SK-MEL-5 (cell line): ENCODE measurements around the gene GUCY2D. TPM values are rescaled to one million over a fixed set of nuclear protein-coding genes. Genes with fewer than 3 reads are reported as not detected.
"Not testable (repeated sequence)": the region's sequence is repeated elsewhere in the genome, so short reads cannot be mapped to it uniquely, and the experiment has no call there.

ENCODE experiments used
- DNase-seq: peaks from one replicate; pipeline ENCODE4 v3.0.0-alpha.2; 2016; ENCODE audit warnings: low read depth, low spot score
- in situ Hi-C: cut with HindIII; loops from 2 replicates; pipeline ENCODE4 v1.10.0; 2016; ENCODE audit warnings: low sequenced_read_pairs, high pct_unique_total_duplicates, low pct_unique_long_range_greater_than_20kb
- total RNA-seq: library from RNA; depleted of rRNA; stranded (reverse); fragments of >200 nt; shearing (Covaris generic); gene quantifications from 2 replicates; pipeline ENCODE4 v1.2.3, GENCODE V29; 2014

The GUCY2D gene
- total RNA-seq, 1 experiment from 2014 or later: not detected

DNA sequence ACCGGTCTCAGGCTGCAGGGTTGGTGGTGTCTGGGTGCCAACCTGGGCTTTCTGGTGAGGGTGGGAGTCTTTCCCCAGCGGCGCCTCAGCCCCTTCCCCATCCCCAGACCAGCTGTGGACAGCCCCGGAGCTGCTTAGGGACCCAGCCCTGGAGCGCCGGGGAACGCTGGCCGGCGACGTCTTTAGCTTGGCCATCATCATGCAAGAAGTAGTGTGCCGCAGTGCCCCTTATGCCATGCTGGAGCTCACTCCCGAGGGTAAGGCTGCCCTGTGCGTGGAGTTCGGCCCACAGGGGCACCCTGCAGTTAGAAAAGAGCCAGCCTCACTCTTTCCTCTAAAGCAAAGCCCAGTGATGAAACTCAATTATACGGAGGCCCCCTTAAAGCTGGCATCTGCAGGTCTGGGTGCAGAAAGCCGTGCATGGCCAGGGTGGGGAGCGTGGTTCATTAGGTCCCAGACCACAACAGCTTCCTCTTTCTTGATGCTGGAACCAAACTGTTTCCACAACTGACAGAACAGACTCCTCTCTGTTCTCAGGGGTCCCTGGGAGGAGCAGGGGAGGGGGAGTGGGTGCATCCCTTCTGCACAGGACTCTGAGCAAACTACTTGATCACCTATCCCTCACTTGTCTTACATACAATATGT is 10.7 kb downstream of the GUCY2D start:
- DNase-seq: no peak
- in situ Hi-C loops: no loop called here

- in situ Hi-C loops: no loop called here
Observed at GRCh38 chr17:8013731-8014557, 11.5 kb downstream of the GUCY2D start.

DNA sequence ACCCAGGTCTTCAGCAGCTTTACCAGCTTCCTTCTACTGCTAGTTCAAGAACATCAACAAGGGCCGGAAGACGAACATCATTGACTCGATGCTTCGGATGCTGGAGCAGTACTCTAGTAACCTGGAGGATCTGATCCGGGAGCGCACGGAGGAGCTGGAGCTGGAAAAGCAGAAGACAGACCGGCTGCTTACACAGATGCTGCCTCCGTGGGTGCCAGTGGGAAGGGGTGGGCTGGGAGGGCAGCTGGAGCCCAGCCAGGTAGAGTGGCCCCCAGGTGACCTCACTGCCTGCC is 12.1 kb downstream of the GUCY2D start:
- no peak for DNase-seq
- in situ Hi-C loops: no loop called here

More at GRCh38 chr17:8013731-8014557, 11.5 kb downstream of the GUCY2D start:
- DNase-seq: no peak

DNA sequence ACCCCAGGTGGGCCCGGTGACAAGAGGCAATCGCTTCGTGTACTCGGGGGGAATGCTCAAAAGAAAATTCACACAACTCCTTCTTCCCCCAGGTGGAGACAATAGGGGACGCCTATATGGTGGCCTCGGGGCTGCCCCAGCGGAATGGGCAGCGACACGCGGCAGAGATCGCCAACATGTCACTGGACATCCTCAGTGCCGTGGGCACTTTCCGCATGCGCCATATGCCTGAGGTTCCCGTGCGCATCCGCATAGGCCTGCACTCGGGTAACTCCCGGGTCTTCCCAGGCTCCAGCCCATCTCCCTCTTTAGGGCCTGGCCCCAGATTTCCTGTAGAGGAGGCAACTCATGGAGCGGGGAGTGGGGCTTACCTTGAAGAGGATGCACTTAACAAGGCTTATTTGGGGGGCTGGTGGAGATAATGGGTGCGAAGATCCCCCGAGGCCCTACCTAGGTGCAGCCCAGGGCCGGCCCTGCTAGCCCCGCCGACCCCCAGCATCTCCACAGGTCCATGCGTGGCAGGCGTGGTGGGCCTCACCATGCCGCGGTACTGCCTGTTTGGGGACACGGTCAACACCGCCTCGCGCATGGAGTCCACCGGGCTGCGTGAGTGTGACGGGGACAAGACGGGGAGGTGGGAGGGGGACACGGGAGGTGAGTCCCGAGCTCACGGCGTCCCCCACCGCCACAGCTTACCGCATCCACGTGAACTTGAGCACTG is 13.0 kb downstream of the GUCY2D start:
- in situ Hi-C loops: no loop called here

GRCh38 chr17:8015957-8016631 is 13.7 kb downstream of the GUCY2D start:
- in situ Hi-C loops: no loop called here
- DNase-seq: no peak

More for the DNA sequence above, 13.0 kb downstream of the GUCY2D start:
- DNase-seq: no peak

DNA sequence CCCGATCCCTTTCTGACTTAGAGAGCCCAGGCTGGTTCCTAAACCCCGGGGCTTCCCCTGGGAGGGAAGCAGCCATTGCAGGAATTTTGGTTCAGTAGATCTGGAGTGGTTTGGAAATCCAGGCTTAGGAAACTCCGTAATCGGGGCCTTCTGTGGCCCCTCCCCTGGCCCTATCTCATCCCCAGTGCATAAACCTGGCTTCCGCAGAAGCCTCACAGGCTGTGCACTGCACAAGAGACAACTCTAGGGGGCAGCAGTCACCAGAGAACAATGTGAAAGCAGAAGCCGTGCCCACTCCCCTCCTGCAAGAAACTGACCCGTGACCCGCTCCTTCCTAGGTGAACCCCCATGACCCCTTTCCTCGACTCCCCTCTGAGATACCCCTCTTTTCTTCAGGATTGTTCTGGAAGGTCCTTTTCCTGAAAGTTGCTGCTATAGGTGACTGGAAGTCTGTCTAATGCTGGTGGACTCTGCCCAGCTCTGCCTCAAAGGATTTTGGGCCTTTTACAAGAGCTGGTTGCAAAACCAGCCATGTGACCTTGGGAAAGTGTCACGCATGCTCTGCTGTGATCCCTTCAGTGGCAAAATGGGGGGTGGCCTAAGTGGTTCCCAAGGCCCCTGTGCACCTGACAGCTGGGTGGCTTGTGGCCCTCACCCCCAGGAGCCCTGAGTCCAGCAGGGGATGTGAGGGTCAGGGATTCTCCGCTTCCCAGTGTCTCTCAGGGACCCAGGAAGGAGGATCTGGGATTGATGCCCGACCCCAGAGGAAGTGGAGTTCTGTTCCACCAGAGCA is 14.4 kb downstream of the GUCY2D start:
- peak; percentile 77 for DNase-seq
- in situ Hi-C loops: no loop called here

GRCh38 chr17:8018436-8018835 is 16.0 kb downstream of the GUCY2D start:
- DNase-seq: no peak
- in situ Hi-C loops: no loop called here

GRCh38 chr17:8019166-8019565 is 16.8 kb downstream of the GUCY2D start:
- no peak for DNase-seq
- in situ Hi-C loops: no loop called here

DNA sequence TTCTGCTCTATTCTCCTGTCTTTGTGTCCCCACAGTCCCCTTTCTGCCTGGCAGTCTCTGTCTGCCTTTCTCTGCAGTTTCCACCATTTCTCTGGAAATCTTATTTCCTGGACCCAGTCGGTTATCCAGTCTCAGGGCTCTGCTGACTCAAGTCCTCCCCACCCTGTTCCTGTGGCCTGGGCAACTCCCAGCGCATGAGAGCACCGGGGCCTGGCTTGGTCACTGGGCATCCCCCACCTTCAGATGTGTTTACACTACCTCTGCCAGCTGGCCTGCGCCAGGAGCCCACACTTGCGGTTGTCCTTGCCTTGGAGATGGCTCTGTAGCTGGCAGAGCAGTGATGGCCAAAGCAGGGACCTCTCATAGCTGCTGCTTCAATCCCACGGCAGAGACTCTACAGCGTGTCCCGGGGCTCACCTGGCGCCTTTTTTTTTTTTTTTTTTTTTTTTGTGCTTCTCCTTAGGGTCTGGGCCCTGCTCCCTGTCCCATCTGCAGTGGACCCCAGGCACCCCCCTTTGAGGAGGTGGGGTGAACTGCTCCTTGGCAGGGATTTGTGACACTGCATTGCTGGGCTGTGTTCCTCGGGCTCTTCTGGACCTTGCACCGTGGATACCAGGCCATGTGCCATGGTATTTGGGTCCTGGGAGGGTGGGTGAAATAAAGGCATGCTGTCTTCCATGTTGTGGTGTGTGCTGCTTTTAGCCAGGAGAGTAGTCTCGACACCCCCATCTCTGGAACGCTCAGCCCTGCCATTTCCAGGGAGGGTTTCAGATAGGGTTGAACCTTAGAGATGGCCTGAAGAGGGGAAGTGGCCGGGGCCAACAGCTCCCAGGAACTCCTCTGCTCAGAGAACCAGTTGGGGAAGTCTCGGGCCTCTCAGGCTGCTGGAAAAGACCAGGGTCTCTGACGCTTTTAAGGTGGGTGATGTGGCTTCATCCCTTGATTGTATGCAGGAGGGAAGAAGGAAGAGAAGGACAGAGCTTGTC is 17.5 kb downstream of the GUCY2D start:
- in situ Hi-C loops: no loop called here
- DNase-seq: no peak

DNA sequence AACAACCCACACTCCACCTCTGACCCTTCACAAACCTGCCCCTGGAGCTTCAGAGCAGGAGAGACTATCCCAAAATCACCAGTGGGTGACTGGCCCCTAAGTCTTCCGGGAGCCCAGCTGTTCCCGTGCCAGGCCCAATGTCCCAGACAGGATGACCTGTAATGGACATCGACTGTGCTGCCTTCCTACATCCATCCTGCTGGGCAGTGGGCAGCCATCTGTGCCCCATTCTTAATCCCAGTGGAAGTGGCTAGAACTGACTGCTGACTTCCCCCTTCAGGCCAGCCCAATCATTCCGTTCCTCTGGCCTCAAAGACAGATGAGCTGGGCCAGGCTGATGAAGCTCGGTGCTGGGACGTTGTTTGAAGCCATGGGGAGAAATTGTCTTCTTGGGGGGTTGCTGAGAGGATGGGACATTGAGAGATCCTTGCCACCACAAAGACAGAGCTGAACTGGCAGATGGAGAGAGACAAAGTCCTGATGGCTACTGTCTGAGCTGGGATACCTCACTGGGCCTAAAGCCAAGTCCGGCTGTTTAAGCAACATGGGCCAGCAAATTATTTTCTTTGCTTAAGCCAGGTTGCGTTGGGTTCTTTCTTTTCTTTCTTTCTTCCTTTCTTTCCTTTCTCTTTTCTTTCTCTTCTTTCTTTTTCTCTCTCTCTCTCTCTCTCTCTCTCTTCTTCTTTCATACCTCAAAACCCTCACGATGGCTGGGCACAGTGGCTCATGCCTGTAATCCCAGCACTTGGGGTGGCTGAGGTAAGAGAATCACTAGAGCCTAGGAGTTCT is 18.6 kb downstream of the GUCY2D start:
- in situ Hi-C loops: no loop called here

GRCh38 chr17:8021565-8022359 is 19.3 kb downstream of the GUCY2D start:
- in situ Hi-C loops: no loop called here
- DNase-seq: no peak

More for the DNA sequence above, 18.6 kb downstream of the GUCY2D start:
- no peak for DNase-seq

- no peak for DNase-seq
- in situ Hi-C loops: no loop called here
Observed at GRCh38 chr17:8022360-8023003, 20.1 kb downstream of the GUCY2D start.

DNA sequence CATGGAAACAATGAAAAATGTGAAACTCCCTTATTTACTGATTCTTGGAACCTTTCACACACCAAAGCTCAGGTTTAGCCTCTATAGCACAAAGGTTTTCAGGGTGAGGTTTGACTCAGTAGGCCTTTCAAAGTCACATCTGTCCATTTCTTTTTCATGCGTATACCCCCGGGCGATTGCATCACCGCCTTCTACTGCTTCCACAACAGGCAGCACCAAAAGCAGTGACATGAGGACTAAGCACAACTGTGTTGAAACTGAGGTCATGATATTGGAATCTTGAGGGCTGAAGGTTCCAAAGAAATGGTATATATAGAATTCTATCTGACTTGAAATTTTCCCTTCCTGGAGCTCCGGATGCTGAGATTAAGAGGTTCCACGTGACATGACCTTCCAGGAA is 21.7 kb downstream of the GUCY2D start:
- DNase-seq, in situ Hi-C loops: not testable (repeated sequence)

DNA sequence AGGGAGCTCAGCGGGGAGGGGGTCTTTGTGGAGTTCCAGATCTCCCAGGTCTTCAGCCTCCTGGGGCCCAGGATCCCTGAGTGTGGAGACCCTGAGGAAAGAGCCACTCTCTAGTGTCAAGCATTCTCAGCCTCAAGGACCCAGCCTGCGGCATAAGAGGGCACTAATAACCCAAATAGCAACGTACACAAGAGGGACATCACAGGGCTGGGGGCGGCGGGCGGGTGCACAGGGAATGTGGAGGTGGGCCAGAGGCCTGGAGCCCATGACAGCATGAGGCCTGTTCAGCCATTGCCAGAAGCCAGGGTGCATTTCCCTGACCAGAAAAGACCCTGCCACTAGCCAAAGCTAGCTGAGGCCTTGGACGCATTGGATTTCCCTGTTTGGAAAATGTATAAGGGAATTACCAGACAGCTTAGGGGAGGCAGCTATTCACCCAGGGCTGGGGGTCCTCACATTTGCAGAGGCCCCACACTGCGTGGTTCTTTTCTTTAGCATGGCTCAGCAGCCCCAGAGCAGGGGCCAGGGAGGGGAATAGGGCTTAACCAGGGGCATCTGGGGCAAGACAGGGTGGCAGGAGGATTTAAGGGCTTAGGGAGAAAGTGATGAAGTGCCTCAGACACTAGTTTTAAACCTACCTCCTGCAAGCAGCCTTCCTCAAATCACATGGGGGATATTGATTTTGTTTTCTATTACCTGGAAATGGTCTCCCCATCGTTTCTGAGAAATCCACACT is 22.9 kb downstream of the GUCY2D start:
- DNase-seq: no peak
- in situ Hi-C loops: no loop called here
